Erythroblast (primary cell): ENCODE results near the gene CALCOCO2.
"Not testable (repeated sequence)": the region's sequence is repeated elsewhere in the genome, so short reads cannot be mapped to it uniquely, and the experiment has no call there.

Experiments used
- GATA1 ChIP-seq: IDR thresholded peaks from 2 replicates; pipeline ENCODE4 v1.6.1; 2011; ENCODE audit warnings: low read depth, mild to moderate bottlenecking, control low read depth, low read length, moderate library complexity
- POLR2A ChIP-seq: IDR thresholded peaks from 2 replicates; pipeline ENCODE4 v1.6.1; 2011; ENCODE audit warnings: mild to moderate bottlenecking, low read length

- TF ChIP-seq POLR2A, GATA1: not testable (repeated sequence)
Measured at GRCh38 chr17:48820936-48821335, 9.9 kb upstream of the CALCOCO2 start.
